ENCODE measurements around the gene OR5AS1.
"Not testable (repeated sequence)": the region's sequence is repeated elsewhere in the genome, so short reads cannot be mapped to it uniquely, and the experiment has no call there.

OR5AS1 gene

DNA sequence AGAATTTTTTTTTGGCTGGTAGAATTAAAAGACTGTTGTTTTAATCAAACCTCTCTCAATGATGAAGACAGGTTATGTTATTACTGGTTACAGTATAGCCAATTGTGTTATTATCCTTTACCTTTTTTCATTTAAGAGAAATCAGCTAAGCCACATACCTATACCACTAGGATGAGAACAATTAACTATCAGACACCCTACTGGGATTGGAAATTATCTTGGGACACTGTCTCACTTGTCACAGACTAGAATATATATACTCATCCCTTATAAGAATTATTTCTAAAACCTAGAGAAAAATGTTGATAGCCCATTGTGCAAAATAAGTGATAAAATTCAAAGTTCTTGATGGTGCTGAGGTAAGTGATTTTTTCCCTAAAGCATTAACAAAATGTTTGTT lies at the start of gene OR5AS1:
TSS of gene OR5AS1 (plus strand) at position 301 of the 400 bp plus-strand sequence. CDS start 2,765 bp downstream, outside the sequence.
- no peak for DNase-seq (ENCODE audit: low spot score)

DNA sequence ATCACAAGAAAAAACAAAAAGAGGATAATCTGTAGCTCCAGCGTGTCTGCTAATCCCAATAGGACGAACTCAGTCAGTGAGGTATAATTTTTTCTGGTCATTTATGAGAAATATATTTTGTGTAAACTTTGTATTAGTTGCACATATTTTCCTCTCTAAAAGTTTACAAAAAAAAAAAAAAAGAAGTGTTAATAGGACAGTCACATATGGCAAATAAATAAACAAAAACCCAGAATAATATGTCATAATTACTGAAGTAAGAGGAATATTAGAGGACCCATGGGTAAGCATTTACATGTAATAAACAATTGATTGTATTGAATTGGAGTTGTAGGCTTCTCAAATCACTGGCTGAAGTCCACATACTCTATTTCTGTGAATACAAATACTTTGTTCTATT lies 32.9 kb upstream of the OR5AS1 start, which contains the start of gene OR5F1:
TSS of gene OR5F1 (minus strand) at position 101 of the 400 bp plus-strand sequence. CDS start at position 101, 0 bp downstream.
- DNase-seq (ENCODE audit: low spot score), result no peak

DNA sequence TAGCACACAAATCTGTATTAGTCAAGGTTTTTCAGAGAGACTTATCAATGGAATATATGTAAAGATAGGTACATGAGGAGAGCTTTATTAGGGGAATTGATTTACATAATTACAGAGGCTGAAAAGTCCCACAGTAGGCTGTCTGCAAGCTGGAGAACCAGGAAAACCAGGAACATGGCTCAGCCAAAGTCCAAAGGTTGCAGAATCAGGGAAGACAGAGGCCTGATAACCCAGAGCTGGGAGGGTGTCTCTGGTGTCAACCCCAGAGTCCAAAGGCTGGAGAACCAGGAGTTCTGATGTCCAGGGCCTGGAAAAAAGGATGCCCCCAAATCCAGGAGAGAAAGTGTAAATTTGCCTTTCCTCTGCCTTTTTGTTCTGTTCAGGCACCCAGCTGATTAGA lies 16.7 kb upstream of the OR5AS1 start:
- DNase-seq (ENCODE audit: low spot score), result no peak

DNA sequence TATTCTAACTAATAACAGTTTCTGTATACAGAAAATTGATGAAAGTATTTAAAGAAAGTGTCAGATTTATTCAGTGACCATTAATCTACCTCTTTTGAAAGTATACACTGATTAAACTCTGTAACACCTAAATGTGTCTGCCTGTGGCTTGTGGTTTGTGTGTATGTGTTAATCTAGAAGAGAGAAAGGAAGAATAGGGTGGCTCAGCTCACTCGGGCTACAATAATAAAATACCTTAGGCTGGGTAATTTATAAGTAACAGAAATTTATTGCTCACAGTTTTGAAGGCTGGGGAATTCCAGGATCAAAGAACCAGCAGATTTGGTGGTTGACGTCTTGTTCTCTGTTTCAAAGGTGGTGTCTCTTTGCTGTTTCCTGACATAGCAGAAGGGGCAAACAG lies 13.6 kb upstream of the OR5AS1 start:
- no peak for DNase-seq (ENCODE audit: low spot score)

DNA sequence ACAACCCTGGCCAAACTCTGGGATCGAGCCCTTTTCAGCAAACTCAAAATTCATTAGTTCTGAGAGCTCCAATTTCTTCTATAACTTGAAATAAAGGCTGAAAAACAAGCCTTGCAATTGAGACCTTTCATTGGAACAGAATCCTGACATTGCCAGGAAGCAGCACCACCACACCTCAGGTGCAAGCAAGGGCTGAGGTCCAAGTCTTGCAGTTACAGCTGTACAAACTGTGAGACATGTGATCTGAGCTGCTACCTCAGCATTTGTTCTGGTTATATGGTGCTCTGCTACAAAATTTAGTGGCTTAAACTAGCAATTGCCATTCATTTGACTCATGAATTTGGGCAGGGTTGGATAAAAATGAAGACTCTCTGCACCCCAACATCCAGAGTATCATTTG lies 18.1 kb downstream of the OR5AS1 start:
- no peak for DNase-seq (ENCODE audit: low spot score)

DNA sequence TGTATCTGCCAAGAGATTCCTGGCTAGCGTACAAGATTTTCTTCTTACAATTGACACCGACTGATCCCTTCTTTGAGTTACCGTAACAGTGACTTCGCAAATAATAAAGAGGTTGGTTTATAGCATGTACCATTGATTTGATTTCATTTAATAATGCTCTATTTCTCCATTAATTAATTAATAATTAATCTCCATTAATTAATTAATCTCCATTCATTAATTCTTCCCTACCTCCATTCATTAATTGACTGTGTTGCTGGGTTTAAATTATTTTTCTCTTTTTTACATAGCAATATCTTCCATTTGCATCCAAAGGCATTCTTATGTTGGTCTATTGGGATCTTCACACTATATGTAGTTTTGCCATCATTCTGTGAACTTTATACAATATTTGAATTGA lies 21.0 kb downstream of the OR5AS1 start:
- no peak for DNase-seq (ENCODE audit: low spot score)

DNA sequence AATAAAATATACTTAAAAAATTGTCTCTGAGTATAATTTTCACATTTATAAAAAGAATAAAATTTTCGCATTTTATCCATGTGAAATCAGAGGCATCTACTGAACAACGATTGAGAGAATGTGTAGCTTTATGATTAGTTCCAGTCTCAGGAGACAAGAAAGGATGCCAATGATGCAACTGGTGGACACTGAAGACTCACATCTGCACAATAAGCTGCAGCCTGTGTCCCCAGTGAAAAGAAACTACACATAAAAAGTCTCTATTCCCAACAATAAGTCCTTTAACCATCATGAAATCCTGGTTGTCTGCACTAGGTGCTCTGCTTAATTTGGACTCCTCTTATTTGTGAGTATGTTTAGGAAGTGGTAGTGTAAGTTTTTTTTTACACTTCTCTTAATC lies 22.0 kb downstream of the OR5AS1 start:
- DNase-seq (ENCODE audit: low spot score), result no peak

DNA sequence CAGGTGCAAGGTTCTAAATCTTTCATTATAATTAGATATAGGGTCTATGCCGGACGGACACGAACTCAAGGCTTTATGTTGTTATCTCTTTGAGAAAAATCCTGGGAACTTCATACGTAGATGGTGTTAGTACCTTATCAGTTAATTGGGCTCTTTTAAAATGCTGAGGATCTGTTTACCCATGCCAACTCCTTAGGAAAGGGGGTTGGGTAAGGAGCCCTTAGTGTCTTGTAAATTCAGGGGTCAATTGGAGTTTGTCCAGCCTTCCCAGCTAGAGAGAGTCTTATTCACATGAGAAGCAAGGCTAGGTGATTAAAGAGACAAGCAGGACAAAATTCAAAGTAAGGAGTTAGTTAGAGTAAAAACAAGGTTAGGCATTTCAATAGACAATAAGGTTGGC lies 28.9 kb downstream of the OR5AS1 start:
- not testable (repeated sequence) for DNase-seq (ENCODE audit: low spot score)

DNA sequence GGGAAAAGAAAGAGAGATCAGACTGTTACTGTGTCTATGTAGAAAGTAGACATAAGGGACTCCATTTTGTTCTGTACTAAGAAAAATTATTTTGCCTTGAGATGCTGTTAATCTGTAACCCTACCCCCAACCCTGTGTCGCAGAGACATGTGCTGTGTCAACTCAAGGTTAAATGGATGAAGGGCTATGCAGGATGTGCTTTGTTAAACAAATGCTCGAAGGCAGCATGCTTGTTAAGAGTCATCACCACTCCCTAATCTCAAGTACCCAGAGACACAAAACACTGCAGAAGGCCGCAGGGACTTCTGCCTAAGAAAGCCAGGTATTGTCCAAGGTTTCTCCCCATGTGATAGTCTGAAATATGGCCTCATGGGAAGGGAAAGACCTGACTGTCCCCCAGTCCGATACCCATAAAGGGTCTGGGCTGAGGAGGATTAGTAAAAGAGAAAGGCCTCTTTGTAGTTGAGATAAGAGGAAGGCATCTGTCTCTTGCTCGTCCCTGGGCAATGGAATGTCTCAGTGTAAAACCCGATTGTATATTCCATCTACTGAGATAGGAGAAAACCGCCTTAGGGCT lies 30.3 kb downstream of the OR5AS1 start:
- not testable (repeated sequence) for DNase-seq (ENCODE audit: low spot score)

DNA sequence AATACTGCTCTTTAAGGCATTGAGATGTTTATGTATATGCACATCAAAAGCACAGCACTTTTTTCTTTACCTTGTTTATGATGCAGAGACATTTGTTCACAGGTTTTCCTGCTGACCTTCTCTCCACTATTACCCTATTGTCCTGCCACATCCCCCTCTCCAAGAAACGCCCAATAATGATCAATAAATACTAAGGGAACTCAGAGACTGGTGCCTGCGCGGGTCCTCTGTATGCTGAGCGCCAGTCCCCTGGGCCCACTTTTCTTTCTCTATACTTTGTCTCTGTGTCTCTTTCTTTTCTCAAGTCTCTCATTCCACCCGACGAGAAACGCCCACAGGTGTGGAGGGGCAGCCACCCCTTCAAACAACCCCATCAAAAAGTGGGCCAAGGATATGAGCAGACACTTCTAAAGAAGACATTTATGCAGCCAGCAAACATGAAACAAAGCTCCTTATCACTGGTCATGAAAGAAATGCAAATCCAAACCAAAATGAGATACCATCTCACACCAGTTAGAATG lies 30.9 kb downstream of the OR5AS1 start:
- not testable (repeated sequence) for DNase-seq (ENCODE audit: low spot score)

DNA sequence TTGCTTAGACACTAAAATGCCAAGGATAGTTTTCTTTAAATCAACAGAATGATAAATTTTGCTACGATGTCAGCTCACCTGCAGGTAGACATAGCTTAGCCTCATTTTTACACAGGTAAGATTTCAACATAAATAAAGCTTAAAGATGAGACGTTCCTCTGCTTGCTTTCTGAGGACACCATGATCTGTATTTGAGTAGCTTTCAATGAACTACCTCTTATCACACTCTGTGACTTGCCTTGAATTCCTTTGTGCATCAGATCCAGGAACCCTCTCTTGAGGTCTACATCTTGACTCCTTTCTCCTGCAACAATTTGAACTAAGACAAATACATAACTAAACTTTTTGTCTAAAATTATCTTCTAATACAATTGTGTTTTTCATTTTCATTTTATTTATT lies 39.5 kb downstream of the OR5AS1 start:
- DNase-seq (ENCODE audit: low spot score), result no peak

Measured in AG08396 (cell line).